Prostate gland (tissue), 2 donors: ENCODE data around the gene GPR55. TPM values are rescaled to one million over a fixed set of nuclear protein-coding genes. Genes with fewer than 3 reads are reported as not detected.

Source experiments
- DNase-seq: peaks from one replicate; pipeline ENCODE4 v3.0.0-alpha.2; 2019; ENCODE audit warnings: low spot score
- H3K27ac ChIP-seq, 2 donors: fragments of 200-600 bp; sonication (generic); 2 replicates each; pipeline ENCODE4 v1.5.1; 2017 to 2019
- H3K27me3 ChIP-seq: fragments of 200-600 bp; sonication (generic); replicated peaks from 2 replicates; pipeline ENCODE4 v1.5.1; 2019; ENCODE audit not compliant: insufficient read depth
- H3K36me3 ChIP-seq, 2 donors: fragments of 200-600 bp; sonication (generic); 1 replicate in 1 of 2; 2 replicates in 1 of 2; pipeline versions ENCODE4 v1.5.1 to v1.8.1; 2017 to 2019
- H3K4me1 ChIP-seq: fragments of 200-600 bp; sonication (generic); replicated peaks from 2 replicates; pipeline ENCODE4 v1.5.1; 2019
- H3K4me3 ChIP-seq, 2 donors: fragments of 200-600 bp; sonication (generic); 2 replicates each; pipeline ENCODE4 v1.5.1; 2017 to 2019
- H3K9me3 ChIP-seq: fragments of 200-600 bp; sonication (generic); 2 replicates; pipeline ENCODE4 v1.5.1; 2017
- CTCF ChIP-seq, 4 experiments: fragments of 200-600 bp in 2 of 4; fragments of 450-650 bp in 2 of 4; sonication (generic) in 2 of 4; IDR thresholded peaks; 1 replicate in 3 of 4; 2 replicates in 1 of 4; pipeline ENCODE4 v1.5.1; 2016 to 2019; ENCODE audit warnings: antibody characterized with exemption in 4 of 4, mild to moderate bottlenecking in 2 of 4, moderate library complexity in 2 of 4
- POLR2A ChIP-seq: fragments of 450-650 bp; IDR thresholded peaks from one replicate; pipeline ENCODE4 v1.6.1; 2016; ENCODE audit warnings: antibody characterized with exemption, mild to moderate bottlenecking
- POLR2AphosphoS5 ChIP-seq: sonication (generic); formaldehyde crosslinking; IDR thresholded peaks from one replicate; pipeline ENCODE4 v1.6.1; 2017; ENCODE audit warnings: antibody characterized with exemption
- WGBS: methylation state at CpG from one replicate; pipeline ENCODE4 v1.1.5; 2018; 5-methylcytosine and 5-hydroxymethylcytosine counted together
- intact Hi-C: fragments of 100-400 bp; cut with DNase I; formaldehyde crosslinking; loops from one replicate; pipeline ENCODE4 v1.14.2; 2022
- total RNA-seq, 2 donors: library from RNA; depleted of rRNA; stranded (reverse); fragments of >200 nt; gene quantifications; one replicate each; pipeline ENCODE4 v1.1.0, GENCODE V29; 2016

The GPR55 gene
- total RNA-seq, 2 donors from 2014 or later = 0.77 to 3.0 TPM

GRCh38 chr2:230912724-230913123 is 12.3 kb downstream of the GPR55 start:
- Histone ChIP-seq H3K4me1 (no peaks in the 10 kb centered on the region), H3K4me3 (no peak overlapping the region), H3K36me3 (no peaks in the 10 kb centered on the region), H3K9me3 (no peaks in the 10 kb centered on the region), H3K27ac (no peak overlapping the region), H3K27me3 (no peaks in the 10 kb centered on the region)
- DNase-seq = no peak
- no peak for TF ChIP-seq POLR2AphosphoS5
- intact Hi-C loops = no loop called here
- WGBS = 95% methylated on average over 5 of the region's 5 CpGs

- no peak overlapping the region for H3K27ac ChIP-seq
- no peaks in the 10 kb centered on the region for H3K27me3 ChIP-seq
- no peaks in the 10 kb centered on the region for H3K4me1 ChIP-seq
- intact Hi-C loops = no loop called here
- H3K36me3 ChIP-seq = no peaks in the 10 kb centered on the region
- no peak for DNase-seq
- TF ChIP-seq POLR2A = no peak
- TF ChIP-seq CTCF (IDR thresholded peaks at IDR 0.05) = no peak
- no peak for TF ChIP-seq POLR2AphosphoS5
- WGBS = 94% methylated on average over 5 of the region's 5 CpGs
- no peak overlapping the region for H3K4me3 ChIP-seq
- no peaks in the 10 kb centered on the region for H3K9me3 ChIP-seq
These were observed 13.0 kb downstream of the GPR55 start for GRCh38 chr2:230912046-230912445.

- Histone ChIP-seq H3K4me3 (no peak overlapping the region), H3K9me3 (no peaks in the 10 kb centered on the region), H3K27ac (no peak overlapping the region), H3K27me3 (no peaks in the 10 kb centered on the region), H3K4me1 (no peaks in the 10 kb centered on the region), H3K36me3 (no peaks in the 10 kb centered on the region)
- intact Hi-C loops = no loop called here
- no peak for TF ChIP-seq POLR2A
- TF ChIP-seq POLR2AphosphoS5 = no peak
- no peak for TF ChIP-seq CTCF (IDR thresholded peaks at IDR 0.05)
- DNase-seq = no peak
- 90% methylated on average over 13 of the region's 13 CpGs for WGBS
These were observed 14.4 kb downstream of the GPR55 start for GRCh38 chr2:230910546-230911177.

- WGBS = 94% methylated on average over 18 of the region's 18 CpGs
- Histone ChIP-seq H3K27ac (no peak overlapping the region), H3K4me3 (no peak overlapping the region), H3K36me3 (no peaks in the 10 kb centered on the region), H3K9me3 (no peaks in the 10 kb centered on the region), H3K4me1 (no peaks in the 10 kb centered on the region), H3K27me3 (no peaks in the 10 kb centered on the region)
- intact Hi-C loops = no loop called here
- DNase-seq = no peak
- TF ChIP-seq POLR2A = no peak
- TF ChIP-seq CTCF (IDR thresholded peaks at IDR 0.05) = no peak
- TF ChIP-seq POLR2AphosphoS5 = no peak
These were observed 15.0 kb downstream of the GPR55 start for GRCh38 chr2:230909841-230910545.

GRCh38 chr2:230908595-230909191 is 16.3 kb downstream of the GPR55 start:
- no peaks in the 10 kb centered on the region for H3K4me1 ChIP-seq
- intact Hi-C loops = no loop called here
- no peaks in the 10 kb centered on the region for H3K27me3 ChIP-seq
- H3K9me3 ChIP-seq = no peaks in the 10 kb centered on the region
- H3K36me3 ChIP-seq = no peaks in the 10 kb centered on the region
- 69% methylated on average over 10 of the region's 10 CpGs for WGBS
- TF ChIP-seq POLR2AphosphoS5 (no peak), POLR2A (no peak), CTCF (IDR thresholded peaks at IDR 0.05) (no peak)
- H3K4me3 ChIP-seq = no peak overlapping the region
- no peak overlapping the region for H3K27ac ChIP-seq
- DNase-seq = no peak
